Smooth muscle cell (in vitro differentiated cells): ENCODE data around the gene UQCC2. TPM values are rescaled to one million over a fixed set of nuclear protein-coding genes. Genes with fewer than 3 reads are reported as not detected.

ENCODE experiments used
- DNase-seq: peaks from one replicate; lab custom pipeline; 2025; ENCODE audit not compliant: unreplicated experiment; lab: John Stamatoyannopoulos, UW
- H2AFZ ChIP-seq: fragments of 200-600 bp; sonication (generic); 2 replicates; pipeline ENCODE4 v1.6.0; 2016; ENCODE audit warnings: antibody characterized with exemption, low read depth, mild to moderate bottlenecking
- H3F3A ChIP-seq: fragments of 200-600 bp; sonication (generic); 2 replicates; pipeline ENCODE4 v1.6.0; 2017; ENCODE audit warnings: antibody characterized with exemption, low read depth
- H3K27ac ChIP-seq: fragments of 200-600 bp; sonication (generic); 2 replicates; pipeline ENCODE4 v1.5.1; 2016; ENCODE audit warnings: low read depth, mild to moderate bottlenecking
- H3K27me3 ChIP-seq: fragments of 200-600 bp; sonication (generic); 2 replicates; pipeline ENCODE4 v1.6.1; 2016; ENCODE audit warnings: low read depth, mild to moderate bottlenecking
- H3K36me3 ChIP-seq: fragments of 200-600 bp; sonication (generic); 2 replicates; pipeline ENCODE4 v1.5.1; 2016; ENCODE audit warnings: low read depth
- H3K4me1 ChIP-seq: fragments of 200-600 bp; sonication (generic); 2 replicates; pipeline ENCODE4 v1.5.1; 2016; ENCODE audit warnings: low read depth
- H3K4me2 ChIP-seq: fragments of 200-600 bp; sonication (generic); 2 replicates; pipeline ENCODE4 v1.6.0; 2016; ENCODE audit warnings: mild to moderate bottlenecking
- H3K4me3 ChIP-seq: fragments of 200-600 bp; sonication (generic); 2 replicates; pipeline ENCODE4 v1.5.1; 2016; ENCODE audit warnings: mild to moderate bottlenecking
- H3K79me2 ChIP-seq: fragments of 200-600 bp; sonication (generic); 2 replicates; pipeline ENCODE4 v1.6.0; 2016; ENCODE audit warnings: low read depth, mild to moderate bottlenecking
- H3K9ac ChIP-seq: fragments of 200-600 bp; sonication (generic); 2 replicates; pipeline ENCODE4 v1.6.0; 2016; ENCODE audit warnings: low read depth
- H3K9me3 ChIP-seq: fragments of 200-600 bp; sonication (generic); replicated peaks from 2 replicates; pipeline ENCODE4 v1.5.1; 2016; ENCODE audit warnings: low read depth
- H4K20me1 ChIP-seq: fragments of 200-600 bp; sonication (generic); 2 replicates; pipeline ENCODE4 v1.6.0; 2016; ENCODE audit warnings: low read depth
- WGBS: methylation state at CpG from one replicate; pipeline ENCODE4 v1.1.7; 2016; ENCODE audit warnings: low lambda C conversion rate; 5-methylcytosine and 5-hydroxymethylcytosine counted together
- polyA plus RNA-seq: library from polyadenylated mRNA; unstranded; fragments of >200 nt; fragmentation: Nextera tagmentation; extraction: Ambion mirVana; gene quantifications from 2 replicates; pipeline ENCODE4 v1.2.1, GENCODE V29; 2016
- total RNA-seq: library from RNA; depleted of rRNA; stranded (reverse); fragments of >200 nt; gene quantifications from 2 replicates; pipeline ENCODE4 v1.2.3, GENCODE V29; 2014
- TF ChIP-seq, protein P1 (sequence below): fragments of 200-600 bp; sonication (generic); IDR thresholded peaks from 2 replicates; pipeline ENCODE4 v1.5.1; 2017; ENCODE audit warnings: borderline replicate concordance, mild to moderate bottlenecking, antibody characterized with exemption; ENCODE audit not compliant: insufficient read depth, poor library complexity, severe bottlenecking

Gene UQCC2
- total RNA-seq: 29.9 and 67.3 TPM in 2 replicates
- 204 and 208 TPM in 2 replicates for polyA plus RNA-seq

- no peaks in the 10 kb centered on the region for H4K20me1 ChIP-seq
- peak within 1 kb of the TSS; percentile 95 for H3K9ac ChIP-seq
- H3K9me3 ChIP-seq: no peaks in the 10 kb centered on the region
- no peaks in the 10 kb centered on the region for H3K36me3 ChIP-seq
- no peaks in the 10 kb centered on the region for H3K27me3 ChIP-seq
- peak within 1 kb of the TSS; percentile 93 for H3K4me3 ChIP-seq
- DNase-seq: peak; percentile 97
- peak within 1 kb of the TSS; percentile 86 for H3K27ac ChIP-seq
- TF ChIP-seq, protein P1, sequence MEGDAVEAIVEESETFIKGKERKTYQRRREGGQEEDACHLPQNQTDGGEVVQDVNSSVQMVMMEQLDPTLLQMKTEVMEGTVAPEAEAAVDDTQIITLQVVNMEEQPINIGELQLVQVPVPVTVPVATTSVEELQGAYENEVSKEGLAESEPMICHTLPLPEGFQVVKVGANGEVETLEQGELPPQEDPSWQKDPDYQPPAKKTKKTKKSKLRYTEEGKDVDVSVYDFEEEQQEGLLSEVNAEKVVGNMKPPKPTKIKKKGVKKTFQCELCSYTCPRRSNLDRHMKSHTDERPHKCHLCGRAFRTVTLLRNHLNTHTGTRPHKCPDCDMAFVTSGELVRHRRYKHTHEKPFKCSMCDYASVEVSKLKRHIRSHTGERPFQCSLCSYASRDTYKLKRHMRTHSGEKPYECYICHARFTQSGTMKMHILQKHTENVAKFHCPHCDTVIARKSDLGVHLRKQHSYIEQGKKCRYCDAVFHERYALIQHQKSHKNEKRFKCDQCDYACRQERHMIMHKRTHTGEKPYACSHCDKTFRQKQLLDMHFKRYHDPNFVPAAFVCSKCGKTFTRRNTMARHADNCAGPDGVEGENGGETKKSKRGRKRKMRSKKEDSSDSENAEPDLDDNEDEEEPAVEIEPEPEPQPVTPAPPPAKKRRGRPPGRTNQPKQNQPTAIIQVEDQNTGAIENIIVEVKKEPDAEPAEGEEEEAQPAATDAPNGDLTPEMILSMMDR: peak; percentile 38
- peak within 1 kb of the TSS; percentile 99 for H2AFZ ChIP-seq
- peaks cover 10% of the 10 kb centered on the region for H3K79me2 ChIP-seq
- H3K4me2 ChIP-seq: peak within 1 kb of the TSS; percentile 95
- no peaks in the 10 kb centered on the region for H3F3A ChIP-seq
- 8% methylated on average over 70 of the region's 73 CpGs for WGBS
- H3K4me1 ChIP-seq: peaks cover 6% of the 10 kb centered on the region
Measured at GRCh38 chr6:33711140-33712129, at the start of gene UQCC2. Gene UQCC2 (minus strand): TSS chr6:33711700. CDS start chr6:33711686, 14 bp downstream.

DNA sequence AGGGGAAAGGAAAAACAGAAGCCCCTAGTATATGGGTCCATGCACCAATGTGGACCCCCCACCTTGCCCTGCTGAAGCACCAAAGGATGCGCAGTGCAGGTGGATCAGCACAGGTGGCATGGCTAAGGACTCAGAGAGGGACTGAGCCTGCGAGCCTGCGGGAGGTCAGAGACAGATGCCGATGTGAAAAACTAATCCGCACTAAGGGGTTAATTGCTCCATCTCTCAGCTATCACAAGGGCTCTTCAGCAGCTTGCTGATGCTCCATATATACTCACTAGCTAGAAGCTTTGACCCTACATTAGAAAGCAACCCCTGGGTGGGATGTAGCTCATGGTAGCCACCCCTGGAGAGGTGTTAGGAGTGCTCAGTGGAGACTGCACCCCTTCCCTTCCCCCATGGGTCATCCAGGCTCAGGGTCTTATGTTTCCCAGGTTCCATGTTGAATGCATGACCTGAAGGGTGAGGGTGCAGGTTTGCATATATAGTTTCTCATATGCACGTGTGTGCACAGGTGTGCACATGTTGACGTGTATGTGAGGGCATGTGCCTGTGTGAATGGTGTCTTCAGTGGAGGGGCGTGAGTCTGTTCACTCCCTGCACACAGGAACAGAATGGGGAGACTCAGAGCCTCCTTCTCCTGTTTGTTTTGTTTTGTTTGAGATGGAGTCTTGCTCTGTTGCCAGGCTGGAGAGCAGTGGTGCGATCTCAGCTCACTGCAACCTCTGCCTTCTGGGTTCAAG, 48.6 kb upstream of the UQCC2 start:
- TF ChIP-seq, protein P1: no peak
- Histone ChIP-seq H3K36me3 (no peaks in the 10 kb centered on the region), H3K4me1 (peaks cover 13% of the 10 kb centered on the region), H3F3A (no peaks in the 10 kb centered on the region), H3K27me3 (no peaks in the 10 kb centered on the region), H3K27ac (no peak overlapping the region), H3K4me3 (no peak overlapping the region), H2AFZ (no peak overlapping the region), H3K79me2 (no peaks in the 10 kb centered on the region), H3K4me2 (no peak overlapping the region), H4K20me1 (no peaks in the 10 kb centered on the region), H3K9ac (no peak overlapping the region), H3K9me3 (no peaks in the 10 kb centered on the region)
- DNase-seq: no peak
- 90% methylated on average over 9 of the region's 9 CpGs for WGBS

DNA sequence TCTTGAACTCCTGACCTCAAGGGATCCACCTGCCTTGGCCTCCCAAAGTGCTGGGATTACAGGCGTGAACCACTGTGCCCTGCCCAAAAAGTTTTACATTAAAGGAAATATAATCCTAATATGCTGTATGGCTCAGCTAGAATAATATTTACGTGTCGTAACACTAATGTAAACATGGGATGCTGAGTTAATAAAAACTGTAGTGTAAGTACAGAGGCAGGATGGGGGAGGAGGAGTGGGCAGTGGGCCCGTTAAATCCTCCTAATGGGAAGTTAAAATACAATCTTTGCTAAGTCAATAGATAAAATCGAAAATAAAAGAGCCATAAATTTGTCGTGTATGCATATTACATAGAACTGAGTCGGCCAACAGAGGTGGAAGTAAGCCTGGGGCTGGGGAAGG, 47.3 kb upstream of the UQCC2 start:
- Histone ChIP-seq H3K79me2 (no peaks in the 10 kb centered on the region), H3K27ac (no peak overlapping the region), H3K4me1 (peaks cover 16% of the 10 kb centered on the region), H3K27me3 (no peaks in the 10 kb centered on the region), H4K20me1 (no peaks in the 10 kb centered on the region), H3K4me3 (no peak overlapping the region), H2AFZ (no peak overlapping the region), H3F3A (no peaks in the 10 kb centered on the region), H3K9ac (no peak overlapping the region), H3K36me3 (no peaks in the 10 kb centered on the region), H3K4me2 (peak overlapping the region; percentile 36), H3K9me3 (no peaks in the 10 kb centered on the region)
- WGBS: 59% methylated on average over 7 of the region's 7 CpGs
- TF ChIP-seq, protein P1: no peak
- DNase-seq: no peak
